Osteoblast (primary cell): ENCODE results near the gene TP73. TPM values are rescaled to one million over a fixed set of nuclear protein-coding genes. Genes with fewer than 3 reads are reported as not detected.

ENCODE experiments used
- DNase-seq: peaks from one replicate; pipeline ENCODE4 v3.0.0; 2011; ENCODE audit warnings: low spot score, mixed read lengths; ENCODE audit not compliant: insufficient read length; ENCODE audit errors: missing footprints
- H2AFZ ChIP-seq: 2 replicates; pipeline ENCODE4 v1.6.0; 2011; ENCODE audit warnings: mild to moderate bottlenecking, low read length
- H3K27ac ChIP-seq: 2 replicates; pipeline ENCODE4 v1.5.1; 2011; ENCODE audit warnings: mild to moderate bottlenecking, low read depth, low read length, moderate library complexity
- H3K27me3 ChIP-seq: 2 replicates; pipeline ENCODE4 v1.6.0; 2012; ENCODE audit warnings: mild to moderate bottlenecking, control low read depth, inconsistent platforms, low read length, moderate library complexity; ENCODE audit not compliant: insufficient read depth
- H3K36me3 ChIP-seq: 2 replicates; pipeline ENCODE4 v1.5.1; 2011; ENCODE audit warnings: mild to moderate bottlenecking, low read length, control low read depth, moderate library complexity; ENCODE audit not compliant: insufficient read depth
- H3K4me1 ChIP-seq: 2 replicates; pipeline ENCODE4 v1.5.1; 2011; ENCODE audit warnings: mild to moderate bottlenecking, low read length, control low read depth, moderate library complexity; ENCODE audit not compliant: insufficient read depth
- H3K4me2 ChIP-seq: 2 replicates; pipeline ENCODE4 v1.6.0; 2011; ENCODE audit warnings: mild to moderate bottlenecking, low read length; ENCODE audit not compliant: insufficient read depth
- H3K4me3 ChIP-seq: fragments of 200-600 bp; sonication (generic); 3 replicates; pipeline ENCODE4 v1.5.1; 2012; ENCODE audit warnings: mild to moderate bottlenecking, low read length, inconsistent platforms; ENCODE audit not compliant: insufficient read depth
- H3K79me2 ChIP-seq: 2 replicates; pipeline ENCODE4 v1.6.0; 2012; ENCODE audit warnings: mild to moderate bottlenecking, low read length, control low read depth, inconsistent platforms; ENCODE audit not compliant: insufficient read depth
- H3K9me3 ChIP-seq: 2 replicates; pipeline ENCODE4 v1.5.1; 2011; ENCODE audit warnings: low read depth, low read length, control low read depth
- H4K20me1 ChIP-seq: 2 replicates; pipeline ENCODE4 v1.6.0; 2012; ENCODE audit warnings: mild to moderate bottlenecking, low read length, control low read depth; ENCODE audit not compliant: insufficient read depth
- CTCF ChIP-seq: IDR thresholded peaks from 2 replicates; pipeline ENCODE4 v1.5.1; 2011; ENCODE audit warnings: mild to moderate bottlenecking, low read depth, low read length, moderate library complexity; ENCODE audit errors: extremely low read depth
- total RNA-seq: library from RNA; depleted of rRNA; stranded (reverse); fragments of >200 nt; gene quantifications from 2 replicates; pipeline ENCODE4 v1.2.3, GENCODE V29; 2012

TP73 gene
- total RNA-seq, 1 donor: not detected

GRCh38 chr1:3611170-3612019 lies 40.9 kb upstream of the TP73 start, which contains the start of gene MEGF6:
Gene MEGF6 (minus strand): TSS chr1:3611508. CDS start chr1:3611268, 240 bp downstream.
- DNase-seq: peak; percentile 93

DNA sequence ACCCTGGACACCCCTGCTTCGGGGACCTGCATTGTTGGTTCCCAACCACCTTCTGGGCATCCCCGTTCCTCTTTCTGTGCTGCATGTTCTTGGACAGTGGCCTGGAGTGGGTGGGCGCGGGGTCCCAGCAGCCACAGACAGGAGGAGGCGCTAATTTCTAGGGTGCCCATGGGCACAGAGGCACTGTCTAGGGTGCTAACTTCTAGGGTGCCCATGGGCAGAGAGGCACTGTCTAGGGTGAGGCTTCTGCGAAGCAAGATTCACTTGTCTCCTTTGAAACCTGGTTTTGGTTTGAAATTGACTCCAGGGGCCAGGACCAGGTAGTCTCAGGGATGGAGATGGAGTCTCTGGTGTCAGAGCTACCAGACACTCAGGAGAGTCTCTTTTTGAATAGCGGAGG lies 40.2 kb upstream of the TP73 start:
- H3K4me3 ChIP-seq: no peak overlapping the region
- peak; percentile 64 for DNase-seq
- peaks cover 33% of the 10 kb centered on the region for H3K27me3 ChIP-seq
- no peak for TF ChIP-seq CTCF
- no peaks in the 10 kb centered on the region for H3K79me2 ChIP-seq
- H3K4me1 ChIP-seq: peaks cover 6% of the 10 kb centered on the region
- H2AFZ ChIP-seq: no peak overlapping the region
- no peaks in the 10 kb centered on the region for H3K9me3 ChIP-seq
- no peaks in the 10 kb centered on the region for H3K36me3 ChIP-seq
- no peak overlapping the region for H3K27ac ChIP-seq
- no peak overlapping the region for H3K4me2 ChIP-seq
- H4K20me1 ChIP-seq: no peaks in the 10 kb centered on the region

More at GRCh38 chr1:3611170-3612019, 40.9 kb upstream of the TP73 start, which contains the start of gene MEGF6:
- Histone ChIP-seq H3K9me3 (no peaks in the 10 kb centered on the region), H3K36me3 (no peaks in the 10 kb centered on the region), H3K4me1 (peaks cover 6% of the 10 kb centered on the region), H3K79me2 (no peaks in the 10 kb centered on the region), H4K20me1 (no peaks in the 10 kb centered on the region), H3K27me3 (peaks cover 33% of the 10 kb centered on the region), H3K27ac (no peak within 1 kb of the TSS), H3K4me3 (peak within 1 kb of the TSS; percentile 35), H3K4me2 (peak within 1 kb of the TSS; percentile 45), H2AFZ (peak within 1 kb of the TSS; percentile 22)
- TF ChIP-seq CTCF: no peak

- Histone ChIP-seq H3K4me3 (no peak overlapping the region), H3K27ac (no peak overlapping the region), H3K4me1 (peaks cover 9% of the 10 kb centered on the region), H2AFZ (no peak overlapping the region), H3K27me3 (peaks cover 23% of the 10 kb centered on the region), H4K20me1 (no peaks in the 10 kb centered on the region), H3K4me2 (no peak overlapping the region), H3K79me2 (no peaks in the 10 kb centered on the region), H3K9me3 (no peaks in the 10 kb centered on the region), H3K36me3 (no peaks in the 10 kb centered on the region)
- peak; percentile 78 for TF ChIP-seq CTCF
- DNase-seq: peak; percentile 95
Observed at GRCh38 chr1:3614755-3615742, 37.3 kb upstream of the TP73 start.

DNA sequence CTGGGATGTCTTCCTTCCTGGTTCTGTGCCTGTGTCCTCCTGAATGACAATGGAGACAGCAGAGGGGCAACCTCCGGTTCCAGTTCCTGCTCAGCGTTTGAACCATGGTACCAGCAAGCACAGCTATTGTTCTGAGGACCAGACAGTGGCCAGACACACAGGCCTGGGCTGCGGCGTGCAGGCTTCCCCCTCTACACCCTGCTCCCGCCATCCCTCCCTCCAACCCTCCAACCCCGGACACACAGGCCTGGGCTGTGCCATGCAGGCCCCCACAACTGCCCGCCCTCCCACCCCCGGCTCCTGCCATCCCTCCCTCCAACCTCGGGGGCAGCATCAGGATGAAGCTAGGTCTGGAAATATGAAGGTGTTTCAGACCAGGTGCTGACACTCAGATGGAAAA lies 35.5 kb upstream of the TP73 start:
- Histone ChIP-seq H3K4me3 (no peak overlapping the region), H2AFZ (no peak overlapping the region), H3K27me3 (peaks cover 12% of the 10 kb centered on the region), H3K9me3 (no peaks in the 10 kb centered on the region), H3K4me1 (peaks cover 9% of the 10 kb centered on the region), H3K27ac (no peak overlapping the region), H3K36me3 (no peaks in the 10 kb centered on the region), H4K20me1 (no peaks in the 10 kb centered on the region), H3K4me2 (no peak overlapping the region), H3K79me2 (no peaks in the 10 kb centered on the region)
- no peak for TF ChIP-seq CTCF
- DNase-seq: no peak
